K562 (cell line): ENCODE measurements around the gene WWOX. TPM values are rescaled to one million over a fixed set of nuclear protein-coding genes. Genes with fewer than 3 reads are reported as not detected.

Source experiments
- ATAC-seq: fragments of 200-7000 bp; cut with Tn5 transposase; 3 replicates; pipeline ENCODE4 v1.9.1; 2020; ENCODE audit warnings: moderate library complexity
- BruUV-seq: library from RNA; stranded (reverse); fragments of 400-500 nt; replicated peaks from 2 replicates; lab custom pipeline; 2021; lab: Mats Ljungman, UMichigan
- CTCF ChIA-PET: fragments of 300-600 bp; formaldehyde crosslinking; extraction: SDS; loops from one replicate; lab custom pipeline; 2021; ENCODE audit warnings: low intra/inter-chr PET ratio; lab: Yijun Ruan, JAX
- POLR2A ChIA-PET: fragments of 300-600, 350-650 bp; sonication (Branson Sonifier 250); formaldehyde crosslinking; extraction: SDS; loops from one replicate; lab custom pipeline; 2021; ENCODE audit warnings: antibody characterized with exemption, inconsistent platforms; lab: Yijun Ruan, JAX
- DNase-seq, 4 experiments: peaks; one replicate each; pipeline versions ENCODE4 v3.0.0 to v3.0.0-alpha.2; 2011 to 2018; ENCODE audit warnings: low spot score in 3 of 4, mixed read lengths in 3 of 4; ENCODE audit errors: extremely low read depth in 1 of 4
- FAIRE-seq: peaks from 2 replicates; lab custom pipeline; 2011; peaks lifted over from hg19 to GRCh38; lab: Jason Lieb, UNC
- H2AFZ ChIP-seq: 2 replicates; pipeline ENCODE4 v1.6.0; 2011; ENCODE audit warnings: low read depth, low read length, control low read depth, inconsistent platforms
- H3K27ac ChIP-seq: fragments of 200-600 bp; 3 replicates; pipeline ENCODE4 v1.8.0; 2011; ENCODE audit warnings: low read depth, mild to moderate bottlenecking, control low read depth, inconsistent platforms, low read length, moderate library complexity, mixed read lengths; ENCODE audit errors: extremely low read depth
- H3K27me3 ChIP-seq, 2 experiments: fragments of 300-600 bp in 1 of 2; 2 replicates in 1 of 2; 3 replicates in 1 of 2; pipeline versions ENCODE4 v1.6.0 to v1.8.0; 2011; ENCODE audit warnings: inconsistent platforms in 2 of 2, low read length in 2 of 2, mild to moderate bottlenecking in 1 of 2, mixed read lengths in 1 of 2, moderate library complexity in 1 of 2; ENCODE audit not compliant: control insufficient read depth in 2 of 2, insufficient read depth in 2 of 2
- H3K36me3 ChIP-seq: fragments of 300-600 bp; 3 replicates; pipeline ENCODE4 v1.8.0; 2011; ENCODE audit warnings: mild to moderate bottlenecking, low read length, inconsistent platforms; ENCODE audit not compliant: control insufficient read depth, insufficient read depth
- H3K4me1 ChIP-seq, 2 experiments: fragments of 200-600 bp in 1 of 2; replicated peaks in 1 of 2; 2 replicates in 1 of 2; 3 replicates in 1 of 2; pipeline versions ENCODE4 v1.5.1 to v1.8.0; 2011; ENCODE audit warnings: inconsistent platforms in 2 of 2, low read length in 2 of 2, mild to moderate bottlenecking in 1 of 2, mixed read lengths in 1 of 2, moderate library complexity in 1 of 2; ENCODE audit not compliant: control insufficient read depth in 2 of 2, insufficient read depth in 2 of 2
- H3K4me2 ChIP-seq: 2 replicates; pipeline ENCODE4 v1.6.1; 2011; ENCODE audit warnings: low read length, control low read depth, inconsistent platforms, mixed read lengths; ENCODE audit not compliant: insufficient read depth
- H3K4me3 ChIP-seq: fragments of 200-600 bp; sonication (generic), shearing (Covaris generic); 2 replicates; pipeline ENCODE4 v1.5.1; 2016; ENCODE audit warnings: control low read depth, inconsistent platforms
- H3K79me2 ChIP-seq: fragments of 200-600 bp; 3 replicates; pipeline ENCODE4 v1.8.0; 2011; ENCODE audit warnings: low read length, inconsistent platforms; ENCODE audit not compliant: control insufficient read depth, insufficient read depth
- H3K9ac ChIP-seq, 2 experiments: 2 replicates each; pipeline versions ENCODE4 v1.6.0 to v1.6.1; 2011; ENCODE audit warnings: low read depth in 2 of 2, low read length in 2 of 2, control low read depth in 1 of 2, inconsistent platforms in 1 of 2, mild to moderate bottlenecking in 1 of 2, mixed read lengths in 1 of 2; ENCODE audit not compliant: insufficient read depth in 1 of 2
- H3K9me1 ChIP-seq: one replicate; pipeline ENCODE4 v1.6.0; 2011; ENCODE audit warnings: inconsistent platforms, mild to moderate bottlenecking, low read length, moderate library complexity; ENCODE audit not compliant: control insufficient read depth, insufficient read depth
- H3K9me3 ChIP-seq: replicated peaks from 2 replicates; pipeline ENCODE4 v1.5.1; 2011; ENCODE audit warnings: low read depth, low read length, inconsistent platforms; ENCODE audit not compliant: control insufficient read depth, insufficient read depth
- H4K20me1 ChIP-seq: replicated peaks from 2 replicates; pipeline ENCODE4 v1.6.1; 2011; ENCODE audit warnings: low read length, inconsistent platforms, mixed read lengths; ENCODE audit not compliant: control insufficient read depth, insufficient read depth
- E2F4 ChIP-seq: sonication (generic); formaldehyde crosslinking; IDR thresholded peaks from 2 replicates; pipeline ENCODE4 v1.8.0; 2022; ENCODE audit warnings: mild to moderate bottlenecking, low read depth, missing genetic modification reagents
- FOXM1 ChIP-seq, 2 experiments: fragments of 450-650 bp in 1 of 2; sonication (generic) in 1 of 2; formaldehyde crosslinking in 1 of 2; IDR thresholded peaks; 2 replicates each; pipeline versions ENCODE4 v1.6.1 to v1.9.0; 2017 to 2022; ENCODE audit warnings: low read depth in 2 of 2, mild to moderate bottlenecking in 2 of 2, missing genetic modification reagents in 1 of 2, moderate library complexity in 1 of 2
- MAFF ChIP-seq: IDR thresholded peaks from 2 replicates; pipeline ENCODE4 v1.6.1; 2012; ENCODE audit warnings: low read length, improper control_type of control experiment
- NBN ChIP-seq: fragments of 450-650 bp; IDR thresholded peaks from 2 replicates; pipeline ENCODE4 v1.6.1; 2016; ENCODE audit warnings: low read depth, mild to moderate bottlenecking
- SFPQ ChIP-seq: fragments of 200-400 bp; formaldehyde crosslinking; IDR thresholded peaks from 2 replicates; pipeline ENCODE4 v1.6.1; 2017; ENCODE audit warnings: mild to moderate bottlenecking, low read depth, low read length, moderate library complexity
- WGBS: fragments of 100-300 bp; shearing (Covaris generic); methylation state at CpG from one replicate; pipeline ENCODE4 v1.1.6; 2016; ENCODE audit warnings: low coverage, mixed read lengths; ENCODE audit not compliant: insufficient coverage; ENCODE audit errors: missing lambda C conversion rate; 5-methylcytosine and 5-hydroxymethylcytosine counted together
- in situ Hi-C: fragments of 300-500 bp; cut with MboI; formaldehyde crosslinking; loops from 4 replicates; pipeline ENCODE4 v1.15.0; 2018; ENCODE audit warnings: inconsistent platforms, mixed read lengths
- intact Hi-C: fragments of 100-400 bp; cut with micrococcal nuclease; formaldehyde crosslinking; loops from 2 replicates; pipeline ENCODE4 v1.14.2; 2022
- polyA plus RNA-seq, 8 experiments: library from polyadenylated mRNA; depleted of rRNA in 4 of 8; stranded (reverse) in 5 of 8; unstranded in 3 of 8; fragments of >200 nt; fragmentation: Nextera tagmentation in 2 of 8; fragmentation: Illumina TruSeq in 1 of 8; extraction: Ambion mirVana in 2 of 8; extraction: Trizol in 1 of 8; gene quantifications; 2 replicates each; pipeline versions ENCODE4 v1.2.1 to v1.2.3, GENCODE V29; 2011 to 2014; ENCODE audit warnings: inconsistent platforms in 1 of 8, missing spikeins in 1 of 8
- total RNA-seq, 7 experiments: library from RNA; depleted of rRNA in 6 of 7; stranded (reverse); fragments of >200 nt in 6 of 7; fragmentation: Illumina TruSeq in 2 of 7; extraction: Trizol in 2 of 7; gene quantifications; 2 replicates each; pipeline versions ENCODE4 v1.2.1 to v1.2.3, GENCODE V29; 2011 to 2021; ENCODE audit warnings: low replicate concordance in 1 of 7

WWOX gene
- total and polyA plus RNA-seq, 9 of the 15 experiments (the other 6 are each of a cell fraction or from before 2014, with no cell fraction given) = 1.6 to 22.7 (median 8.1) TPM

- DNase-seq (no peak), ATAC-seq (no peak), FAIRE-seq (no peak)
- intact Hi-C loops (no loop called here), in situ Hi-C loops (no loop called here)
- Histone ChIP-seq H3K4me3 (no peak overlapping the region), H3K4me2 (no peak overlapping the region), H3K9me1 (no peaks in the 10 kb centered on the region), H3K27me3 (peaks cover 12 to 17% of the 10 kb centered on the region in 2 experiments), H3K9me3 (no peaks in the 10 kb centered on the region), H3K27ac (no peak overlapping the region), H2AFZ (no peak overlapping the region), H3K4me1 (no peaks in the 10 kb centered on the region), H4K20me1 (peaks cover 6% of the 10 kb centered on the region; the same call in 1 of the 2 replicates), H3K79me2 (no peaks in the 10 kb centered on the region), H3K36me3 (no peaks in the 10 kb centered on the region), H3K9ac (no peak overlapping the region)
- POLR2A ChIA-PET = interaction anchor here (0.8 kb wide), 1 partner anchor 9 kb away, joined by 3 read pairs; no protein-coding TSS in a partner anchor
- WGBS = 5% methylated on average over 14 of the region's 14 CpGs
- BruUV-seq = no TSS peak
- no peak for TF ChIP-seq MAFF
- TF ChIP-seq E2F4 = no peak
- no peak for TF ChIP-seq FOXM1 (IDR thresholded peaks at IDR 0.05; ENCODE audit: low read depth)
- no peak for TF ChIP-seq FOXM1 (CRISPR knock-in tag; IDR thresholded peaks at IDR 0.05; ENCODE audit: low read depth)
- no peak for TF ChIP-seq SFPQ
- TF ChIP-seq NBN = no peak
- CTCF ChIA-PET = no interaction called here
Observed at GRCh38 chr16:78515421-78515820, 416.0 kb downstream of the WWOX start.
